GM21723 (cell line): ENCODE measurements around the gene FAM50B.

Experiments used
- ATAC-seq: cut with Tn5 transposase; IDR thresholded peaks from one replicate; pipeline ENCODE4 v1.9.1; 2021; ENCODE audit warnings: mild to moderate bottlenecking, moderate library complexity; ENCODE audit not compliant: unreplicated experiment

The FAM50B gene

GRCh38 chr6:3848925-3849605 lies at the start of gene FAM50B:
Gene FAM50B, plus strand, starts transcription at chr6:3849373. Its CDS starts 439 bp downstream, at chr6:3849812.
- ATAC-seq, result peak; percentile 83

DNA sequence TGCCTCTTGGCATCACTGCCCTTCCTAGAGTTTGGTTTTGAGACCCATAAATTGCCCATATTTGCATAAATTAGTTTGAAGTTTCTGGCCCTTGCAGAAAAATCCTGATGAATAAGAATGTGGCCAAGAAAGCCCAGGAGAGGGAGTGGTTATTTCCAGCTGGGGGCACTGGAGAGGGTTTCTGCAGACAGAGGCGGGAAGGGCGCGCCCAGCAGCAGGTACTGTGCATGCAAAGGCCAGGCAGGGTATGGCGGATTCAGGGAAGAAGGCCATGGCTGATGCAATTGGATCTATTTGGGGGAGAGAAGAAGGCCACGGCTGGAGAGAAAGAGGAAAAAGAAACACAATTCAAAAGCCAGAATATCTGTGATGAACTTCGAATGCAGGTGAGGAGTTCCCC lies 49.5 kb upstream of the FAM50B start:
- no peak for ATAC-seq

DNA sequence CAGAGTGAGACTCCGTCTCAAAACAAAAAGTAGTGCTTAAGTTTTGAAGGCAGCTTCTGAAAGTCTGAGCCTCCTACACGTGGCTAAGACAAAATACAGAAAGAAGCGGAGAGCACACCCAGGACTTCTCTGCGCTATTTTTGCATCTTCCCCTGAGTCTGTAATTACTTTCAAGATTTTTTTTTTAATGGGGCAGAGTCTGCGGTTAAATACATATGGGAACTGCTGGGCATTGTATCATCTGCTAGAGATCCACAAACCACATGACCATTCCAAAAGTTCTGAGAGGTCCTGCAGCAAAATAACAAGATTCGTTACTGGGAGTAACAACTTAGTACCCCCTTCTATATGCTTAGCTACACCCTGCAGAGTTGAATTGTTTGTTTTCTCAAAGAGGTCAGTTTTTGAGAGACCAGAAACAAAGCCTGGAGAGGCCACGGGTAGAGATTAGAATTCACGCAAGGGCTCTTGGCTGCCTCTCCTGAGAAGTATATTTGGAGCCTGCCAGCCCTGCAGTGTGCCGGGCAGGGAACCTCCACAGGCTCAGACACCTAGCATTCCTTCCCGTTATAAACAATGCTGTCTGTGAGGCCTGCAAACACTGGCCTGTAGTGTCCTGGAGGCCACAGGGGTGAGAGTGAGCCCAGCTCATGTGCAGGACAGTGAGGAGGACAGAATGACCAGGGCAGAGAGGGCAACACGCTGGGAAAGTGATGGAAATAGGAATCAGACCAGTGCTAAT lies 48.2 kb upstream of the FAM50B start:
- ATAC-seq, result no peak

DNA sequence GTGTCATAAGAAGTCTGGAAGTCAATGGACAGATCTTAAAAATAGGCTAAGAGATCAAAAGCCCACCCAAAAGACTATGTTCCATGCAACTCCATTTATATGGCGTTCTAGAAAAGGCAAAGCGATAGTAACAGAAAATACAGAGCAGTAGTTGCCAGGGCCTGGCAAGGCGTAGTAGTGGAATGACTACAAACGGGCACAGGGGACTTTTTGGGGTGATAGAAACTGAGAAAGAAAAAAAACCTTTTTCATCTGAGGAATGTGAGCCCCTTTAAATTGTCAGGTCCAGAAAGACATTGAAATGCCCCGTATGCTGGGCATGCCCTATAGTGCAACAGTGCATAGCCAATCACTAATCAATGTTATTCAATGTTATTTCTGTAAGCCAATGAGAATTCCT lies 47.2 kb upstream of the FAM50B start:
- no peak for ATAC-seq

- ATAC-seq, result peak; percentile 51
Measured at GRCh38 chr6:3803627-3804468, 45.3 kb upstream of the FAM50B start.

DNA sequence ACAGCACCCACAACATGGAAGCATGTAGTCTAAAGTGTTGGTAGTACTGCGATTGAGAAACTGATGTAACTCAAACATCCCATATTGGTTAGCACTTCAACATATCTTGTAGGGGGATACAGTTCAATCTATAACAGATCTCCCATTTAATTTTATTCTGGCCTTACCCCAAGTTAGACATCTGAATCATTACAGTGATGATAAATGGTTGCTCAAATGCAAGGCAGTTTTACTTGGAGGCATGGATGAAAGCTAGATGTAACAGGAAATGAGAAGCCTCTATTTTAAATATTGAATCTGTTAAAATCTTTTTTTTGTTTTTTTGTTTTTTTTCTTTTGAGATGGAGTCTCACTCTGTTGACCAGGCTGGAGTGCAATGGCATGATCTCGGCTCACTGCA lies 44.2 kb upstream of the FAM50B start:
- no peak for ATAC-seq

- ATAC-seq, result no peak
Measured at GRCh38 chr6:3805448-3806123, 43.6 kb upstream of the FAM50B start.

DNA sequence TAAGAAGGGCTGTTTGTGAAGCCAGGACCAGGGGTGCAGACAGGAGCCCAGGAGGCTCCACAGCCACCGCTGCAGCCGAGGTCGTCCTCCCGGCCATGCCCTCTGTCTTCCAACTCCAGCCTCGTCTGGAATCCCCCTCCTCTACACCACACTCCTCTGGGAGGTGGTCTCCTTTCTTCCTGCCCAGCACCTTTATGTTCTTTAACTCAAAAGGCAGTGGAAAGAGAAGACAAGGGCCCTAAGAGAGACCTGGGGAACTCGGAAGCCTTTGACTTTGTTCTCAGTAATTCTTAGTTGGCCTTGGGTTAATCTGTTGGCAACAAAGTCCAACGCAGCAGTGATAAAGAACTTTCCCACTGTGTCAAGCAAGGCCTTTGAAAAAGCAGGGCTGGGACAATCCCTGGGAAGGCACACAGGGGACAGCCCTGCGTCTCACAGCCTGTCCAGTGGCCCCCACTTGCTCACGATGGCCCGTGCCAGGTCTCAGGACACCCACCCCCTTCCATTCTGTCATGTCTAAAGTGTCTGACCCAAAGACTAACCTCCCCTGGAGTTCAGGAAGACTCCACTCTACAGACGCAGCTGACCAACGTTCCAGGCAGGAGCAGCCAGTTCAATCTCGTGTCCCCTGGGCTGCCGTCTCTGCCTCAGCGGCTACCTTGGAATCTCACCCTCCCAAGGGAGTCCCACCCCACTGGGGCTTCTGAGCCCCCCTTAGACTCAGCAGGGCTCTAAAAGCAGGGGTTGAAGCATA lies 42.8 kb upstream of the FAM50B start:
- no peak for ATAC-seq

DNA sequence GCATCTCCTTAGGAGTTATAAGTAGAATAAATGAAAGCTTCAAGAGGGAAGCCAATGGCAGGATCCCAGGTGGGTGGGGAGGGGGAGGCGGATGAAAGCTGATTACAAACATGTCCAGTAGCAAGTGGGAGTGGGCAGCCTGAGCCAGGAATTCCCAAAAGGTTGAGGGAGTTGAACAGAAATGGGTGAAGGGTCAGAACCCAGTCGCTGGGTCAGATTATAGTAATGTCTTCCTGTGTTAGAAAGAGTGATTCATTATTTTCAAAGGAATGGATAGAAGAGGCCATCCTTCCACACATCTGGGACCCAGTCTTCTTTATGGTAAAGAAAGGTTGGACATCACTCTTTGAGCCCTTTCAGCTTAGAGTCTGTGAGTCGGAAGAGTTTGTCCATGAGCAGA lies 41.0 kb upstream of the FAM50B start:
- no peak for ATAC-seq

DNA sequence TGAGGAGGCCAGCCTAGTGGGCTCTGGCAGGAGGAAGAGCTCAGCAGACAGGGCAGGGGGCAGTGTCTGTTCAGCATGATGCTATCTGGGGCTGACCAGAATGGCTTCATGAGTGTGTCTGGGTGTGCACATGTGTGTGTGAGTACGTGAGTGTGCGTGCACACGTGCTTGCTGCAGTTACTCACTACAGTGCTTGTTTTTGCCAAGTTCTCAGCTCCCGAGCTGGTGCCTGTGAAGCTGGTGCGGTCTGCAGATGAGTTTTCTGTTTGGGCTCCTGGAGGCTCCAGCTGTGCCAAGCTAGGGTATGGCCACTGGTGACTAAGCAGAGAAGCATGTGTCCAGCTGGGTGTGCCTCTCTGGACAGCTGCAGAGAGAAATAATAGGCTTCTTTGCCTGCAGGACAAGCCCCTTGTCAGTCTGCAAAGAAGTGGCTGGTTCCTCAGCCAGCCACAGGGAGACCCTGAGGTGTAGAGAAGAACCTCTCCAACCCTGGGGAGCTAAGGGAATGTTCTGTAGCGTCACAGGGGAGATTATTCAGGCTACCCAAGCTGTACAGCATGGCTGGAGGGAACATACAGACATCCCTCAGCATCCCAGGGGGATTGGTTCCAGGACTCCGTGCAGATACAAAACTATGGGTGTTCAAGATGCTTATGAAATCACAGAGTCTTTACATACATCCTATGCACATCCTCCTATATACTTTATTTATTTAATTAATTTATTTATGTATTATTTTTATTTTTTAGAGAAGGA lies 40.2 kb upstream of the FAM50B start:
- no peak for ATAC-seq

GRCh38 chr6:3809515-3809891 lies 39.7 kb upstream of the FAM50B start:
- no peak for ATAC-seq

GRCh38 chr6:3809982-3810381 lies 39.2 kb upstream of the FAM50B start:
- no peak for ATAC-seq

DNA sequence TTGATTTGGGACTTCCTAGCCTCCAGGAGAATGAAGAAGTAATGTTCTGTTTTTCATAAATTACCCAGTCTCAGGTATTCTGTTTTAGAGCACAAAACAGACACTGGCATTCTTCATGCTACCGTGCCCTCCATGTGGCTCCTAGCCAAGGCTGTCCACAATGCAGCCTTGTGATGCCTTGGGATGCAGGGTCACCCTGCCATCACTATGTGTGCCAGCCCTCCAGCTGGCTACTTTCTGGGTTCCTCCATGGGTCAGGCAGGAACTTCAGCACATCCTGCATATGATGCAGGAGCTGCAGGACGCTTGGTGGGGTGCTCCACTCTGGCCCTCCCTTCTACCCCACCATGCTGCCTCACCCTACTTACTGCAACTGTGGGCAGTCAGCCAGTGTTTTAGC lies 38.0 kb upstream of the FAM50B start:
- ATAC-seq, result no peak

- ATAC-seq, result no peak
Measured at GRCh38 chr6:3812596-3812995, 36.6 kb upstream of the FAM50B start.

- no peak for ATAC-seq
Measured at GRCh38 chr6:3813150-3813780, 35.9 kb upstream of the FAM50B start.

DNA sequence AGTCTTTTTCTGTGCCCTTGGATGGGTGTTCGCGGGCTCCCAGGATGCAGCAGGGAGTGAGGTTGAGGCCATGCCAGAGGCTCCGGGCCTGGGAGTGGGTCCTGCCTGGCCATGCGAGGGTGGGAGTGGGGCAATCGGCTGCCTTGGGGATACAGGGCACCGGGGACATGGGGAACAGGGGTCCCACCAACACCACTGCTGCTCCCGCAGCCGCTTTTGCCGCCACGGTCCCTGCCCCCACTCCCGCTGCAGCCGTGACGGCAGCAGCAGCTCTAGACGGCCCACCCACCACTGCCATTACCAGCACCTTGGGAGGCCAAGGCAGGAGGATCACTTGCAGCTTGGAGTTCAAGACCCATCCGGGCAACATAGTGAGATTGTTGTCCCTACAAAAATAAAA lies 35.3 kb upstream of the FAM50B start:
- ATAC-seq, result no peak

DNA sequence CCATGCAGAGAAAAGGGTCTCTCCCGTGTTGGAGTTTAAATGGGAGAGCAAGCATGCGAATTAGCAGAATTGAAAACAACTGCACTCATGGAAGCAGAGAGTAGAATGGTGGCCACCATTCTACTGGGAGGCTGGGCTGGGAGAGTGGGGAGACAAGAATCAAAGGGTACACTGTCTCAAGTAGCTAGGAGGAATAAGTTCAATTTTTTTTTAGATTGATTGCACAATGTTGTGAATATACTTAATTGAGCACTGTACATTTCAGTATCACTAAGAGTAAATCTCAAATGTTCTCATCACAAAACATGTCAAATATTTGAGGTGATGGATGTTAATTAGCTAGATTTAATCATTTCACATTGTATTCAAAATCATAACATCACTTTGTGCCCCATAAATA lies 34.6 kb upstream of the FAM50B start:
- no peak for ATAC-seq

- no peak for ATAC-seq
Measured at GRCh38 chr6:3816251-3816650, 32.9 kb upstream of the FAM50B start.
